ENCODE measurements around the gene TGFBR3.
A peak's percentile ranks its signal among the peaks of the same experiment; 100 is the strongest.

Gene TGFBR3

DNA sequence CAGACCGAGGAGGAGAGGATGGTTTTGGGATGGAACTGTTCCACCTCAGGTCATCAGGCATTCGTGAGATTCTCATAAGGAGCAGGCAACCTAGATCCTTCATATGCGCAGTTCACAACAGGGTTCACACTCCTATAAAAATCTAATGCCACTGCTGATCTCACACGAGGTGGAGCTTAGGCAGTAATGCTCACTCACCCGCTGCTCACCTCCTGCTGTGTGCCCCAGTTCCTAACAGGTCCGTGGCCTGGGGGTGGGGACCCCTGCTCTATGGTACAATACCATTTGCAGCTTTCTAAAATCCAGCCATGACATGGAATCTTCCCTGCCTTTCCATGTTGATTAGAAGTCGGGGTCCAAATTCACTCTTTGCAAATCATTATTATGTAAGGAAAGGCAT, 72.1 kb downstream of the TGFBR3 start:
- Mint-ChIP-seq H3K27ac (peak overlapping the region; percentile 51 to 77 (median 73)), H3K4me3 (no peak overlapping the region), H3K9me3 (no peaks in the 10 kb centered on the region), H3K36me3 (ENCODE audit: low read depth) (no peaks in the 10 kb centered on the region), H3K27me3 (ENCODE audit: low read depth) (no peaks in the 10 kb centered on the region), H3K4me1 (peaks cover 69% of the 10 kb centered on the region)
- TF ChIP-seq, protein P1, sequence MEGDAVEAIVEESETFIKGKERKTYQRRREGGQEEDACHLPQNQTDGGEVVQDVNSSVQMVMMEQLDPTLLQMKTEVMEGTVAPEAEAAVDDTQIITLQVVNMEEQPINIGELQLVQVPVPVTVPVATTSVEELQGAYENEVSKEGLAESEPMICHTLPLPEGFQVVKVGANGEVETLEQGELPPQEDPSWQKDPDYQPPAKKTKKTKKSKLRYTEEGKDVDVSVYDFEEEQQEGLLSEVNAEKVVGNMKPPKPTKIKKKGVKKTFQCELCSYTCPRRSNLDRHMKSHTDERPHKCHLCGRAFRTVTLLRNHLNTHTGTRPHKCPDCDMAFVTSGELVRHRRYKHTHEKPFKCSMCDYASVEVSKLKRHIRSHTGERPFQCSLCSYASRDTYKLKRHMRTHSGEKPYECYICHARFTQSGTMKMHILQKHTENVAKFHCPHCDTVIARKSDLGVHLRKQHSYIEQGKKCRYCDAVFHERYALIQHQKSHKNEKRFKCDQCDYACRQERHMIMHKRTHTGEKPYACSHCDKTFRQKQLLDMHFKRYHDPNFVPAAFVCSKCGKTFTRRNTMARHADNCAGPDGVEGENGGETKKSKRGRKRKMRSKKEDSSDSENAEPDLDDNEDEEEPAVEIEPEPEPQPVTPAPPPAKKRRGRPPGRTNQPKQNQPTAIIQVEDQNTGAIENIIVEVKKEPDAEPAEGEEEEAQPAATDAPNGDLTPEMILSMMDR (IDR thresholded peaks at IDR 0.05; ENCODE audit: unreplicated experiment in 3 of 3): no peak

DNA sequence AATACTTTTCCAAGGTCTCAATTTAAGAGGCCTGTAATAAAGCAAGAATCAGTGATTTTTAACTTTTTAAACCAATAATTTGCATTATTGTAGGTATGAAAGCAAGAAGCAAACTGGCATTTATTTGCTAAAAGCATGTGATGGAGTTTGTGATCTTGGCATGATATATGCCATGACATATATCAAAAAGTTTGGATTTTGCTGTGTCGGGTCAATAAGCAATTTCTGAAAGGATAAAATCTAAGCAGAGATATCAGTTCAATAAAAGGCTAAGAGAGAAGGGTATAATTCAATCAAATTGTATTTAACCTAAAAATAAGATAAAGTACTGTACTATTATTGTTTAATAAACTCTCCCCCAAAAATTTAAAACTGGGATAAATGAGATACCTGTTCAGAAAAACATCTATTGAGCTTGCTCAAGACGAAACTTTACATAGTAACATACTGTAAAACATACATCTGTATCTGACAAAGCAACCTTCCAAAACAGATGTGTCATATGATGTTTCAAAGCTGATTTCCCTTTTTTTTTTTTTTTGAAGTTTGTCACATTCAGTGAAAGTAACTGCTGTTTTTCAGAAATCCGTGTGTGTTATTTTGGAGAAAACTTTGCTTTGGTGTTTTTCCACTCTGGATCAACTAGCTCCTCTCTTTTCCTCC, 74.5 kb downstream of the TGFBR3 start:
- Mint-ChIP-seq H3K27me3 (ENCODE audit: low read depth) (no peaks in the 10 kb centered on the region), H3K9me3 (no peaks in the 10 kb centered on the region), H3K4me3 (no peak overlapping the region), H3K36me3 (ENCODE audit: low read depth) (no peaks in the 10 kb centered on the region), H3K27ac (peak overlapping the region; percentile 36 to 64 (median 51)), H3K4me1 (peaks cover 59% of the 10 kb centered on the region)
- TF ChIP-seq, protein P1 (IDR thresholded peaks at IDR 0.05; ENCODE audit: unreplicated experiment in 3 of 3): no peak

DNA sequence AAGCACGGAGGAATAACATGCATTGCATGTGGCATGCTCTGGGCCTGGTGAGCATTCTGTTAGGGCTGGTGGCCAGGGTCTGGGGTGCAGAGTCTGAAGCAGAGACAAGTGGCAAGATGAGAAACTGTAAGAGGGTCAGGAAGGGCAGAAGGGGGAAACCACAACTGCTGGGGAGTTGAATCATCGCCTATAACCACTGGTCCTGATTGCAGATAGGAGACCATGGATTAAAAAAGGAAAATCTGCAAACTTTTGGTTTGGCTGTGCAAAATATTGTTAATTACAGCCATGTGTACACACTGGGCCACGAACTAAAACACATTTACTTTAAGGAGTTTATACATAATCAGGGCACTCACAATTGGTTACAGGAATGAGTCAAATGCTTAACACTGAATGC, 76.6 kb downstream of the TGFBR3 start:
- Mint-ChIP-seq H3K4me3 (no peak overlapping the region), H3K27me3 (ENCODE audit: low read depth) (no peaks in the 10 kb centered on the region), H3K9me3 (no peaks in the 10 kb centered on the region), H3K36me3 (ENCODE audit: low read depth) (no peaks in the 10 kb centered on the region), H3K4me1 (peaks cover 63% of the 10 kb centered on the region), H3K27ac (peak overlapping the region; percentile 10 to 52 (median 46))
- TF ChIP-seq, protein P1 (IDR thresholded peaks at IDR 0.05; ENCODE audit: unreplicated experiment in 3 of 3): no peak

DNA sequence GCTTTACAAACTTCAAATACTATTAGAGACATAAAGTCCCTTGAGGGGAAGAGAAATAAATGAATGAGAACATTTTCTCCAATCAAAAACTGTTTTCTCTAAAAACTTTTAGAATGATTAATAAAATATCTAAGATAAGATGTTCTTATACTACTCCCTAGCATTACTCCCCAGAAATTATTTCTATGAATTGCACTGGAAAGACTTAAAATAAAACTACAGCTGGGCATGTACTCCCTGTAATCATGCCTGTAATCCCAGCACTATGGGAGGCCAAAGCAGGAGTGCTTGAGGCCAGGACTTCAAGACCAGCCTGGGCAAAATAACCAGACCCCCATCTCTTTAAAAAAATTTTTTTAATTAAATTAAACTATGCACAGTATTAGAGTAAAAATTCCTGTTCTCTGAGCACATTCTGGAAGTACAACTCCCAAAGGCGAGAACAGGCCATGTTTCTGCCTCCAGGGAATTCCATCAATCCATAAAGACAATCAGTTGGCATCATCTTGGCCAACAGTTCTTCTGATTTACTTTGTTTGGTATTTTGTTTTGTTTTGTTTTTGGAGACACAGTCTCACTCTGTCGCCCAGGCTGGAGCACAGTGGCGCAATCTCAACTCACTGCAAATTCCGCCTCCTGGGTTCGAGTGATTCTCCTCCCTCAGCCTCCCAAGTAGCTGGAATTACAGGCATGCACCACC, 77.9 kb downstream of the TGFBR3 start:
- no peak overlapping the region for H3K4me3 Mint-ChIP-seq
- peaks cover 66% of the 10 kb centered on the region for H3K4me1 Mint-ChIP-seq
- peak overlapping the region; percentile 75 to 95 (median 92) for H3K27ac Mint-ChIP-seq
- no peaks in the 10 kb centered on the region for H3K9me3 Mint-ChIP-seq
- no peaks in the 10 kb centered on the region for H3K27me3 Mint-ChIP-seq (ENCODE audit: low read depth)
- TF ChIP-seq, protein P1 (IDR thresholded peaks at IDR 0.05; ENCODE audit: unreplicated experiment in 3 of 3): no peak
- peaks cover 3% of the 10 kb centered on the region for H3K36me3 Mint-ChIP-seq (ENCODE audit: low read depth)

DNA sequence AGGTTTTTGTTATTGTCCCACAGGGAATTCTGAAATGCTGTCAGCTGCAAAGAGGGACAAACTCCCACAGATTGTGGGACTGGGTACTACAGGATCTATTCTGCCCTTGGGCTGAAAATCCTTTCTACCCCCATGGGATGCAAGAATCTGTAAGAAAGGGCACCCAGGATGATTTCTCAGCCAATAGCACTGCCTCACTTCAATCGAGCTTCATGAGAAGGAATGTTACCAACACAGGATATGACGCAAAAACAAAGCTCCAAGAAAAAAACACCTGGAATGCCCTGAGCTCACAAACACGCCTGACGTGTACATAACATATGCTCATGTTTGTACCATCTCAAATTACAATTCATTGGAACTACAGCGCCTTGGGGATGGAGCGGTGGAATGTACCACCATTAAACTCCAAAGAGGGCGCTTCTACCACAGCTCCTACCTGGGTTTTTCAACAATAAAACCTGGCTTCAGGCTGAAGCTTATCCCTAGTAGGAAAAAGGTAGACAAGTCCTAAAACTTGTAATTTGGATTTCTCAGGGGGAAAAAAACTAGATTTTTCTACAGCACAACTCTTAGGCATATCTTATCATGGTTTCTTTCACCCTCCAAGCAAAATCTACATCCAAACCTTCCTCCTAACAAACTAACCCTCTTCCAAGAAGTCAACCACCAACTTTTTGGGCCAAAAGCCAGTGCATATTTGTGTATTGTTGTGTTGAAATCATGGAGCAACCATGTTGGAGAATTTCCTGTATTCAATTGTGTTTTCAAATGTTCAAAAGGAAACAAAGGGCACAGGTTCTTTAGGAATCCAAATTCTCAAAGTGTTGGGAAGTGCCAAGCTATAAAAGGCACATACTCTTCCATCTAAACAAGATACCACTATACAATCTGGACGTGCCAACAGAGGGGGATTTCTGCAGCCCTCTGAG, 78.9 kb downstream of the TGFBR3 start:
- Mint-ChIP-seq H3K36me3 (ENCODE audit: low read depth) (peaks cover 3% of the 10 kb centered on the region), H3K27me3 (ENCODE audit: low read depth) (no peaks in the 10 kb centered on the region), H3K9me3 (no peaks in the 10 kb centered on the region), H3K4me3 (no peak overlapping the region), H3K4me1 (peaks cover 66% of the 10 kb centered on the region), H3K27ac (peak overlapping the region; percentile 84 to 95 (median 92))
- TF ChIP-seq, protein P1 (IDR thresholded peaks at IDR 0.05; ENCODE audit: unreplicated experiment in 3 of 3): no peak

All from nephron (organoid).